ENCODE measurements around the gene KIRREL3. TPM values are rescaled to one million over a fixed set of nuclear protein-coding genes. Genes with fewer than 3 reads are reported as not detected.

The KIRREL3 gene
- polyA plus RNA-seq, 1 donor (not counting 4 experiments of a cell fraction or from before 2014, with no cell fraction given) = 0.04 TPM

- Histone ChIP-seq H3K79me2 (ENCODE audit: control insufficient read depth, insufficient read depth, low read length) (no peaks in the 10 kb centered on the region), H2AFZ (ENCODE audit: control insufficient read depth, low read length) (no peak overlapping the region), H4K20me1 (ENCODE audit: control insufficient read depth, extremely low read depth, insufficient read depth, low read length) (no peaks in the 10 kb centered on the region), H3K27me3 (ENCODE audit: control insufficient read depth, extremely low read depth, insufficient read depth, low read length) (no peaks in the 10 kb centered on the region), H3K9me1 (ENCODE audit: control insufficient read depth, extremely low read depth, insufficient read depth, low read length) (no peaks in the 10 kb centered on the region), H3K9me3 (ENCODE audit: control insufficient read depth, low read depth, low read length) (no peaks in the 10 kb centered on the region), H3K4me1 (ENCODE audit: control insufficient read depth, extremely low read depth, insufficient read depth, low read length) (no peaks in the 10 kb centered on the region), H3K36me3 (ENCODE audit: control insufficient read depth in 2 of 2, extremely low read depth in 1 of 2, insufficient read depth in 2 of 2, low read length in 2 of 2) (no peaks in the 10 kb centered on the region), H3K9ac (ENCODE audit: control insufficient read depth, extremely low read depth, insufficient read depth, low read length) (no peak overlapping the region), H3K27ac (ENCODE audit: control insufficient read depth, insufficient read depth, low read length) (no peak overlapping the region), H3K4me3 (ENCODE audit: control insufficient read depth in 2 of 3, extremely low read depth in 1 of 3, insufficient read depth in 2 of 3, low read depth in 1 of 3, low read length in 3 of 3) (no peak overlapping the region), H3K4me2 (ENCODE audit: control insufficient read depth, extremely low read depth, insufficient read depth, low read depth, low read length) (no peak overlapping the region)
- dilution Hi-C loops (cut with MboI; ENCODE audit: extremely low pct_ligation_motif_present, low sequenced_read_pairs) = no loop called here
- FAIRE-seq = no peak
- no peak for TF ChIP-seq EZH2 (IDR thresholded peaks at IDR 0.05; ENCODE audit: low read length)
- TF ChIP-seq CTCF (optimal IDR thresholded peaks at IDR 0.05 in 1 of 3, IDR thresholded peaks at IDR 0.05 in 1 of 3, conservative IDR thresholded peaks at IDR 0.05 in 1 of 3; ENCODE audit: extremely low read depth in 1 of 3, insufficient read depth in 2 of 3, low read length in 3 of 3) = no peak
- no peak for DNase-seq (ENCODE audit: low read depth, low spot score)
Measured at GRCh38 chr11:126423154-126423553, 577.4 kb downstream of the KIRREL3 start.

- no peak overlapping the region for H3K4me2 ChIP-seq (ENCODE audit: control insufficient read depth, extremely low read depth, insufficient read depth, low read depth, low read length)
Measured at GRCh38 chr11:126422446-126422845, 578.1 kb downstream of the KIRREL3 start.

More at GRCh38 chr11:126422446-126422845, 578.1 kb downstream of the KIRREL3 start:
- H3K27ac ChIP-seq (ENCODE audit: control insufficient read depth, insufficient read depth, low read length) = no peak overlapping the region
- dilution Hi-C loops (cut with MboI; ENCODE audit: extremely low pct_ligation_motif_present, low sequenced_read_pairs) = no loop called here
- FAIRE-seq = no peak
- no peak overlapping the region for H3K4me3 ChIP-seq (ENCODE audit: control insufficient read depth in 2 of 3, extremely low read depth in 1 of 3, insufficient read depth in 2 of 3, low read depth in 1 of 3, low read length in 3 of 3)
- no peaks in the 10 kb centered on the region for H3K9me1 ChIP-seq (ENCODE audit: control insufficient read depth, extremely low read depth, insufficient read depth, low read length)
- no peaks in the 10 kb centered on the region for H3K27me3 ChIP-seq (ENCODE audit: control insufficient read depth, extremely low read depth, insufficient read depth, low read length)
- H3K79me2 ChIP-seq (ENCODE audit: control insufficient read depth, insufficient read depth, low read length) = no peaks in the 10 kb centered on the region
- no peaks in the 10 kb centered on the region for H3K36me3 ChIP-seq (ENCODE audit: control insufficient read depth in 2 of 2, extremely low read depth in 1 of 2, insufficient read depth in 2 of 2, low read length in 2 of 2)
- H4K20me1 ChIP-seq (ENCODE audit: control insufficient read depth, extremely low read depth, insufficient read depth, low read length) = no peaks in the 10 kb centered on the region
- no peaks in the 10 kb centered on the region for H3K9me3 ChIP-seq (ENCODE audit: control insufficient read depth, low read depth, low read length)
- no peak for DNase-seq (ENCODE audit: low read depth, low spot score)
- TF ChIP-seq CTCF (optimal IDR thresholded peaks at IDR 0.05 in 1 of 3, IDR thresholded peaks at IDR 0.05 in 1 of 3, conservative IDR thresholded peaks at IDR 0.05 in 1 of 3; ENCODE audit: extremely low read depth in 1 of 3, insufficient read depth in 2 of 3, low read length in 3 of 3) (no peak), EZH2 (IDR thresholded peaks at IDR 0.05; ENCODE audit: low read length) (no peak)
- H3K4me1 ChIP-seq (ENCODE audit: control insufficient read depth, extremely low read depth, insufficient read depth, low read length) = peaks cover 1% of the 10 kb centered on the region
- H2AFZ ChIP-seq (ENCODE audit: control insufficient read depth, low read length) = no peak overlapping the region
- no peak overlapping the region for H3K9ac ChIP-seq (ENCODE audit: control insufficient read depth, extremely low read depth, insufficient read depth, low read length)
